Cardiac atrium fibroblast (primary cell): ENCODE data around the gene GOLGA6L6. TPM values are rescaled to one million over a fixed set of nuclear protein-coding genes. Genes with fewer than 3 reads are reported as not detected.

Experiments
- total RNA-seq: library from RNA; depleted of rRNA; stranded (reverse); fragments of >200 nt; gene quantifications from 2 replicates; pipeline ENCODE4 v1.2.3, GENCODE V29; 2015

GOLGA6L6 gene
- not detected in 2 replicates for total RNA-seq

GRCh38 chr15:20541700-20542099, at the start of gene GOLGA6L6:
Gene GOLGA6L6, minus strand, starts transcription at chr15:20541800. Its CDS starts 91 bp downstream, at chr15:20541709.

